ENCODE measurements around the gene TLR5.

Gene TLR5

DNA sequence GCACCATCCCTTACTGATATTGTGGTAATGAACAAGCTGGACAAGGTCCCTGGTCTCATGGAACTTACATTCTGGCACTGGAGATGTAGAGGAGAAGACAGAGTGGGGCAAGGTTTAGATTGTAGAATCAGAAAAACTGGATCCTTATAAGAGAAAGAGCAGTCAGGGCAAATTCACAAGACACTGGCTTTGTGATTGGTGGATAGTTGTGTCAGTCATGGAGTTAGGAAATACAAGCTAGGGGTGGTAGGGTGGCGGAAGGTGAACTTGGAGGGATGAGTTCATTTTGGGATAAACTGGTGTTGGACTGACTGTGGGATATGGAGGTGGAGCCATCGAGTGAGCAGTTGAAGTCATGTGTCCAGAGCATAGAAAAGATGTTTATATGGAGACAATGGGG lies 3.7 kb upstream of the TLR5 start:
- DNase-seq = no peak

DNA sequence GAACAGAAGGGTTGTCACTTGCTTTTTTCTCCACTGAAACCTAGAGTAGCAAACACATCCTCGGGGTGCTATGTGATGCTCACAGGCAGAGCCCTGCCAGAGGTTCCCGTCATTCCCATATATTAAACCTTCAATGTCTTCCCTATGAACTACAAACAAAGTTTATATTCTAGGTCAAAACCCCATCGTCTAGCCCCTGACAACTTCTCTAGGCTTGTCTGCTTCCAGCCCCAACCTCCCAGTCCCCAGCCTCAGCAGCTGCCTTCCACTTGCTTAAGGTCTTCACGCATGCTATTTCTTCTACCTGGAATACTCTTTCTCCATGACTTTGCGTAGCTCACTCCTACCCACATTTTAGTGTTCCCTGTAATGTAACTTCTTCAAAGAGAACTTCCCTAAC lies 1.9 kb upstream of the TLR5 start:
- no peak for DNase-seq

DNA sequence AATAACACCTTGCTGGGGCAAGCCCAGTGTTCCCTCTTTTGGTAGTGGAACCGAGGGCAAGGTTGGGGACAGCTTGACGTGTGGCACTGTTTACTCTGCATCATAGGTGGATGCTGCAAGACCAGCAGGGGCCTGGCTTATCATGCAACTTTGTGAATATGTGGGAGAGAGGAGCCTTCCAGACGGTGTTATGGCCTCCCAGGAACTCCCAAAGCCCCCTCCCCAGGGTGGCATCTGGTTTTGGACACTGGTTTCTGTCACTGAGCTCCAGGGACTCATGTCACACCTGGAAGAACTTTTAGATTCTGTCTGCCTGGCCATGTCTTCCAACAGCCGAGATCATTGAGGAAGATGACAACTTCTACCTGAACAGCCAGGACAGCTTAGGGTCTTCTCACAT lies 1.4 kb upstream of the TLR5 start:
- DNase-seq = no peak

DNA sequence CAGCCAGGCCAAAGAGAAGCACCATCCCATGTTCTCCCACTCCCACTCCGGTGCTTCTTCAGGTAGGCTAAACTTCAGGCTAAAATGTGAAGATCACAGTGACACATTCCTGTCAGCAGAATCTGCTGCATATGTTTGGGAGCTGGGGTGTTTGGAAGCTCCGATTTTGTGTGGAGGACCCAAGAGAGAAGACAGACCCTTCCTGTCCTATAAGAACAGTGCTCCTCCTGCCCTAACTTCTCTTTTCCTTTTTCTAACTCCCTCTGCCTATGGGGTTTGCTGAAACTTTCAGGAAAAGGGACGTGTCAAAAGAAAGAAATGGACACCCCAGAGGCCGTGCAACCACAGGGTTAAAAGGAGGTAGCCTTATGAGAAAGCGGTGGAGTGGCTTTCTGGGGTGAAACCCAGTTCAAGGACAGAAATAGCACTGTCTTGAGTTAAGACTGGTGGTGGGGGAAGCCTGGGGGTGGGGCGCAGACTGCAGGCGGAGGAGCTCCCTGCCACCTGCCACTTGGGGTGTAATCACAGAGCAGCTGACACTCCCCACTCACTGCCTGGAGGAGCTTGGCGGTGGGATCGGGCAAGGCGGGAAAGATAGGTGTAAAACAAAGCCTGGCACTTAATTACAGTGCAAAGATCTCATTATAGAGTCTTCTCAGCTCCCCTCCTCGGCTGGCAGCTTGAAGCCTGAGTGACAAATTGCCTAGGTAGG lies 645 bp upstream of the TLR5 start:
- DNase-seq = no peak

DNA sequence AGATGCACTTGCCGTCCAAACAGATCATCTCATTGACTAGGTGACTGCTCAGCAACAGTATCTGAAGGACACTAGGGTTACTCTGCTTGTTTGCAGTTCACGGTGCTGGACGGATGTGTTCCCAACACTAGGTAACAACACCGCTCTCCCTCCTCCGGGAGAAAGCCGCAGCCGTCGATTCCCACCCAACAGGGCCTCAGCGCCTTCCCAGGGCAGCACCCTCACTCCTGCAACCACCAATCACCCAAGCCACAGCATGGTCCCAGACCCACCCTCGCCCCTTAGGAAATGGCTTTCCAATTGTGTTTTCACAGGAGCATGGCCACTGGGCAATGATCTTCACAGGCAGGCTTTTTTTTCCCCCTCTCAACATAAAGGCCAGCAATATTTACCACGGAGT lies 779 bp downstream of the TLR5 start:
- no peak for DNase-seq

DNA sequence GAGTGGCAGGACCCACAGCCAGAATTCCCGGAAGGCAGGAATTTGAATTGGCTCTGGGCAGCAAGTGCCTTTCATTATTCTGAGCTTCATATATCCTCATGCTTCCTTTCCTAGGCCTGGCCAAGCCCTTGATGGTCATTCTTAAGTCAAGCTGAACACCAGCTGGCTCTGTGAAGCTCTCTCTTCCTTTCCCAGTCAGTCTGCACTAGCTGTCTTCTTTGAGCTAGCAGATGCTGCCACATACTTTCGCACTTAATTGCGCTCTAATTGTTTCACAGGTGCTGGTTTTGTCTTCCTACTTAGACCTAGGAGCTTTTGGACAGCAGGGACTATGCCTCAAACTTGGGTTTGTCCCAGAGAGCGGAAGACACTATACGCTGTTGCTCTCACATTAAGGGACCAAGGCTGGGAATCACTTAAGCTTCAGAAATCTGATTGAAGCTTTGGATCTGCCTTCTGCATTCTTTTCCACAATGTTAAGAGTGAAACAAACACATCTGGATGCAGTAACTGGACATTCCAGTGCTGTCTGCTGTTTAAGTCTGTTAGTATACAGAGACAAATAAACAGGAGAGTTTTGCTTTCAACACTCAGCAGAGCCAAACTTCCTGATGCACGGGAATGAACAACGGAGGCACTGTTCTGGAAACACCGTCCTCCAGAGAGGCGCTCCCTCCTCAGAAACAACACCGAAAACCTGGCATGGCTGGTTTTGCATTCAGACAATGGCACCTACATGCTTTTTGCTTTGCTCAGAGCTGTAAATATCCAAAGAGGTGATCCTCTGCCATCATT lies 2.2 kb downstream of the TLR5 start:
- DNase-seq = no peak

DNA sequence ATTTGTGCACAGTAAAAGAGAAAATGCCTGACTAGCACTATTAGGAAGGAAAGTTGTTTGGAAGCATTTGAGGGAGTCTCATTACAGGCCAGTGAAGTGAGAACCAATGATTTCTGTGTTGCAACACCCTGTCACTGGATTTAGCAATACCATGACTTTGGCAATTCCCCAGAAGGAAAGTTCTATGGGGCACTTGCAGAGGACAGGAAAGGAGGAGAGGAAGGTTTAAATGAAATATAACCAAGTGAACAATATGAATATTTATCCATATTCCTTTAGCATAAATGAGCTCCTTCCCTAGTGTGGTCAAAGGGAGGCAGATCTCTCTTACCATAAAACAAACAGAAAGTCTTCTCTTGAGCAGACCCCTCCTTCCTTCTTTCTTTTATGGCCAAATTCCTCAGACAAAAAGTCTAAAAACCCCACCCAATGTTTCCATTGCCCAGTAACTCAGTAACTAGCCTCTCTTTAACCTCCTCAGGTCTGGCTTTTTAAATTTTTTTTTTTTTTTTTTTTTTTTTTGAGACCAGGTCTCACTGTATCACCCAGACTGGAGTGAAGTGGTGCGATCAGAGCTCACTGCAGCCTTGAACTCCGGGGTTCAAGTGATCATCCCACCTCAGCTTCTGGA lies 5.5 kb downstream of the TLR5 start:
- no peak for DNase-seq

DNA sequence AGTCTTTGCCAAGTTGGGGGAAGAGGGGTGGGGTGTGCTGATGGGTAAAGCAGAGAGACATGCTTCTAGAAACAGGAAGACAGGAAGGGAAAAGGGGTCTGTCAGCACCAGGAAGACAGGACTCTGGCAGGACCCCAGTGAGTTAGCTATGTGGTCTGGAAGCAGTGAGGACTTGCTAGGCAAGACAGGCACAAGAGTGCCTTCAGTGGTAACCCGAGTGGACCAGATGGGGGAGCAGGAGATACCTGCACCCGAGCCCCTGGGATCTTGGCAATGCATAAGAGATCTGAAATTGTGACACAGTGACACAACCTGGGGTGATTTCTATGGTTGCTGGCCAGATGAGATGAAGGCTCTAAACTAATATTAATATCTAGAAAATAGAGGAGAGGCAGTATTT lies 7.0 kb downstream of the TLR5 start:
- no peak for DNase-seq

DNA sequence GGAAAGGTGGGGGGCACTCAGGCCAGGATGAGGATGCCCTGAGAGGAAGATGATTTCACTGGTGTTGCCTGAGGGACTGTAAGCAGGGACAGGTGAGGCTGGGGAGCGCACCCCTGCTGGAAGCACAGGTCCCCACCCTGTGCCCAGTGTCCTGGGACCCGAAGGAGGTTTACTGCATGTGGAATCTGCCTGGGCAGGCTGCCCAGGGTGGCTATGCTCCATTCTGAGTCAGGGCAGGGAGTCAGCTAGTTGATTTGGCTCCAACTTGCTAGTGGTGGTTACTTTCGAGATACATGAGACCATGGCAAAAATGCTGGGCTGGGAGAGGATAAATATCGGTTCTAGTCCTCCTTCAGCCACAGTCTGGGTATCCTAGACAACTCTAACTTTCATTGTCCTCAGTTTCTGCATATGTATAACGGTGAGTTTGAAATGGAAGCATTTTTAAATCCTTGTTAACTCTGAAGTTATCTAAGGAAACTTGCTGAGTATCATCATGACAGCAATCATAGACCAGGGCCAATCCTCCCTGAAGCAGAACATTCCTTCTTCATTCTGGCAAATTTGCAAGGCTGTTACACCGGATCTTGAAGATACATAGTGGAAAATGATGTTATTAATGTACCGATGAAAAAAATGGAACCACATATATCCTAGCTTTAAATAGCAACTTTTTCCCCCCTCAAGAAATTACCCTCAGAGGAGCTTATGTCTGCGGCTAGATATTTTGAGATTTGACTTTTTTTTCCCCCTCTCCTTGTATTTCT lies 7.7 kb downstream of the TLR5 start:
- DNase-seq = no peak

DNA sequence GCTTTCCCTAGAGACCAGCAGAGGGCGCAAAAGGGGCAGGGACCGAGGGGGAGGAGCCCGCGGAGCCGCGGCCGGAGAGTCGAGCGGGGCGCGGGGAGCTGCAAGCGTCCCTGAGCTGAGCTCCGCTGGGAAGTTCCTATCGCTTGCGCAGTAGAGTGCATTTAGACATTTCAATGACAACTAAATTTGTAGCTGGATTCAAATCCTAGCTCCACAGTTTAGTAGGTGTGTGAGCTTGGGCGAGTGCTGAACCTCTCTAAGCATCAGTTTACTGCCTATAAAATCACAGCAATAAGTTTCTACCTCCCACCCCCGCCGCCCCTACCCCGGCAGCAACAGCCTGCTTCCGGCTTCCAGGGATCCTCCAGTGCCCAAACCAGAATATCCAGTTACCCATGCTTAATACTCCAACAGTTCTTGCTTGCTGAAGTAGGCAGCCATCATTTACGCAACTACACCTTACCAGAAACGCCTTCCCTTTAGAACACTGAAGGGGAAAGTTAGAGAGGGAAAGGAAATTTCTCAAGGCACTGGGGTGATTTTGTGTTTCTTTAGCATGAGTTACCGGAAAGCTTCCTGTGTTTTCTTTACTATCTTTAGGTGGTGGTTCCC lies 9.1 kb downstream of the TLR5 start:
- peak; percentile 46 to 58 for DNase-seq

DNA sequence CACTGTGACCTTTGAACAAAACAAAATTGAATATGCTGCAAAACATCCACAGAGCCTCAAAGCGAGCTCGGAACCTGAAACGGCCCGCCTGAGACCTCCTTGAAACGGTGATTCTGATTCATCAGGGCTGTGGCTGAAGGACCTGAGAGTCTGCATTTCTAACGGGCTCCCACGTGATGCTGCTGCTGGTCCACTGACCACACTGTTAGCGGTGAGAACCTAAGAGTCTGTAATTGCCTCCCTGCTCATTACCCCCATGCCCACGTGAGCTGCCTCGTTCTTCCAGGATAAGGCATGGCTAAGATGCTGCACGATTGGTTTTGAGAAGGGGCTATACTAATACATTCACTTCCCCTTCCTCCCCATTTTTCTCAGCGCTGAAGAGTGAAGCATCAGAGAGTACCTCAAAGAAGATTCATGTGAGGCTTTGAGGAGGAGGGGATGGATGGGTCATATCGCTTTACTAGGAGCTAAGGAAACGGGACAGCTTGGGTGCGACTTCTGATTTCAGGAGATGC lies 9.7 kb downstream of the TLR5 start:
- no peak for DNase-seq

DNA sequence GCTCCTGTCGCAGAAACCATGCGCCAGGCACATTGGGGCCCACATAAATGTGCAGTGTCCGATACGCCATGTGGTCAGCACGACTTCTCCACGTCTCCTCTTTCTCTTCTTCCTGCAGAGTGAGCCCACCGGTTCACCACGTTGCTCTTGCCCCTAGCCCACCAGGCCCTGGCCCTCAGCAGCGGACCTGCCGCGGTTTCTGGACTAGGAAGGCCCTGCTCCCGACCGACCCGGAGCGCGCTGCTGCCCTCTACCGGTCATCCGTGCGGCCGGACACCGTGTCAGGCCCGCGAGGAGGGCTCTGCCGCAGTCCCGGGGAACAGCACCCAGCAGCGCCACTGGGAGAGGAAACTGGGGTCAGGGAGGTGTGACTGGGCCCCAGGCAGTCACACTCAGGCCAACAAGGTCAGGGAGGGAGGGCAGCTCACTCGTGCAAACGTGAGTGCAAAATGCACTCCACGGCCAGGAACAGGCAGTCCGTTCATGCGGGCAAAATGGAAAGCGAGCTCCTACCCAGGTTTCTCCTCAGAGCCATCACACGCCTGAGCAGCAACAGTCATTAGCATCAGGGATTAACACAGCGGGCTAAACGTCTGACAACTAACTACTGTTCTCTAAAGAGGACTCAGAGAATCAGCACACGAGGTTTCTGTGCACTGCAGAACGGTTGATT lies 13.7 kb downstream of the TLR5 start:
- DNase-seq = peak in 1 of 2 donors; percentile 23

DNA sequence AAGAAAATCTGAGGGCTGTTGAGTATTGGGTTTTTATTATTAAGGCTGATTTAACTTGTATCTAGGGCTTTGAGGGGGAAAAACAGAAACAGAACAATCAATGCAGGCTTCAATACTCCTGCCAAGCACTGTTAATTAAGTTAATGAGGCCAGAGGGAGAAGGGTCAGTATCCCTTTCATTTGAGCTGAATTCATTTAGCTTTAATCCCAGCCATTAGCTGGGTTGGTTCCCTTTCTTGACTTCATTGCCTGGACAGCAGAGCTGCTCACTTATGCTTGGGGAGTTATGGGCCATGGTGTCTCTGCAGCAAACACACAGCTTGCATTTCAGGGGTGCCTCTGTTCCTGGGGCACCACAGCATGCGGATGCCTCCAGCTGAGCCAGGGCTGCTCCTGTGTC lies 16.3 kb downstream of the TLR5 start:
- DNase-seq = no peak

DNA sequence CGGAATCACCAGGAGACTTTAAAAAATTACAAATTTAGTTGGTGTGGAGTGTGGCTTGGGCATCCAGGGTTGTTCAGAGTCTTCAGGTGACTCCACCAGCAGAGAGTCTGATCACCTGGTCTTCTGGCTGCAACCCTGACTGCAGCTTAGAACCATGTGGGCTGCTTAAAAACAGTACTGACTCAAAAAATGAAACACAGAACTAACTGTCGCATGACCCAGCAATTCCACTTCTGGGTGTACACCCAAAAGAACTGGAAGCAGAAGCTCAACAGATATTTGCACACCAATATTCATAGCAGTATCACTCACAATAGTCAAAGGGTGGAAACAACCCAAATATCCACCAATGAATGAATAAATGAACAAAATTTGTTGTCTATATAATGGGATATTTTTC lies 17.3 kb downstream of the TLR5 start:
- DNase-seq = no peak

DNA sequence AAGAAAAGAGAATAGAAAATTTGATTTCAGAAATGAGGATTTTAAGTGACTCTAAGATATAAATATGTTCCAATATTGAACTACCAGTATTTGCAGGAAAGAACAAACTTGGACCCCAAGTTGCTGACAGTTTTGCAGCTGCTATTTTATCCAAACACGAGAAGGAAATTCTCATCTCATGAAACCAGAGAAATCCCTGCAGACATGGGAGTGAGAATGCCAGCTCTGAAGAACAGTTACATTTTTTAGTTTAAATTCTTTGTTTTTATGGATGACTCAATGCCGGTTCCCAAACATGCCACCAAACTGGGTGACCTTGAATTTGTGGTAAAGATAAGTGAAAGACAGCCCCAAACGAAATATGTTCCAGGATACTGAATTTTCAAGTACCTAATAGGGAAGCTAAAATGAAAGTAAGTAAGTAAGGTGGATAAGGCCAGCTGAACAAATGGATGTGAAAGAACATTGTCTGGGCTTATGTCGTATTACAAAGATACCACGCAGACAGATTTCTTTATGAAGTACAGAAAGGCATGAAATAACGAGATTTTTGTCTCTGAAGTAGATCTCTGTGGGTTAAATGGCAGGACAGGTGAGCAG lies 19.9 kb downstream of the TLR5 start:
- DNase-seq = no peak

DNA sequence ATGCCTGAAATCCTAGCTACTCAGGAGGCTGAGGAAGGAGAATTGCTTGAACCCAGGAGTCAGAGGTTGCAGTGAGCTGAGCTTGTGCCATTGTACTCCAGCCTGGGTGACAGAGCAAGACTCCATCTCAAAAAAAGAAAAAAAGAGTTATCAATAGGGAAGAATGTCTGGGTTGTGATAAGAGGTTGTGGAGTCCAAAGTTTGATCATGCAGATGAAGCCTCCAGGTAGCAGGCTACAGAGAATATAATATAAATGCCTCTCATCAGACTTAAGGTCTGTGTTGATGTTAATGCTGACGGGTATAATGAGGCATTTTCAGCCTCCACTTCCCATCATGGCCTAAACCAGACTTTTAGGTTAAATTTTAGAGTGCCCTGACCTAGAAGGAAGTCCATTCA lies 24.6 kb downstream of the TLR5 start:
- DNase-seq = no peak

DNA sequence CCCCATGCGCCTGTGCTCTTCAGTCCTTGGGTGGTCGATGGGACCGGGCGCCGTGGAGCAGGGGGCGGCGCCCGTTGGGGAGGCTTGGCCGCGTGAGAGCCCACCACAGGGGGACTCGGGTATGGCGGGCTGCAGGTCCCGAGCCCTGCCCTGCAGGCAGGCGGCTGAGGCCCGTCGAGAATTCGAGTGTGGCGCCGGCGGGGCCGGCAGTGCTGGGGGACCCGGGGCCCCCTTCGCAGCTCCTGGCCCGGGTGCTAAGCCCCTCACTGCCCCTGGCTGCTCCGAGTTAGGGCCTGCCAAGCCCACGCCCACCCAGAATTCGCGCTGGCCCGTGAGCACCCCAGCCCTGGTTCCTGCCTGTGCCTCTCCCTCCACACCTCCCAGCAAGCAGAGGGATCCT lies 26.1 kb downstream of the TLR5 start:
- DNase-seq = no peak

DNA sequence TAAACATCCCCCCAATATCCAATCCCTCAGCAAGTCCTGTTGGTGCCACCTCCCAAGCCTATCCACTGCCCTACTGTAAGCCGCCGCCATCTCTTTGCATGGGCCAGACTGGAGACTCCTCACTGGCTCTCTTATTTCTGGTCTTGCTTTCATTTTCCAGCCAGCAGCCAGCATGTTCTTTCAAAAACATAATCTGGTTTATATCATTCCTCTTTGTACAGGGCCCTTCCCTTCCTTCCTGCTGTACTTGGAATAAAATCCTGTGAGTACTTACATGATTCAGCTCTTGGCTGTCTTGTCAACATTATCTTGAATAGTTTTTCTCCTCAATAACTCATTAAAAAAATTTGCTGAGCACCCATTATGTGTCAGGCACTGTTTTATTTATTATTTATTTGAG lies 28.2 kb downstream of the TLR5 start:
- no peak for DNase-seq

DNA sequence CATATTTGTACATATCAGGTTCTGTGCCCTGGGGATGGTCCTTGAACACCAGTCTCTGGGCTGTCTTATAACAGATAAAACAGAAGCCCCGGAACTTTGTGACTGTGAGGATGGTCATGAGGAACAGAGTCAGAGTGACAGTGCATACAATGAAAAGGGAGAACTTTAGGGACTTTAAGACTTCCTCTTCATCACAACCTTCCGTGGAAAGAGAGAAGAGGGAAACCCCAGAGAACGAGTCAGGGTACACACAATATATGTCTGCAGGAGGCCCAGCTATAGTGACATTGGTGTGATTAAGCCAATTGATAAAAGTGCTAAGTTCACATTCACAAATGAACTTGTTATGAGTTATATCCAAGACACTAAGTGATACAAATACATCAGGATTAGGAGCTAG lies 32.1 kb downstream of the TLR5 start:
- DNase-seq = no peak

DNA sequence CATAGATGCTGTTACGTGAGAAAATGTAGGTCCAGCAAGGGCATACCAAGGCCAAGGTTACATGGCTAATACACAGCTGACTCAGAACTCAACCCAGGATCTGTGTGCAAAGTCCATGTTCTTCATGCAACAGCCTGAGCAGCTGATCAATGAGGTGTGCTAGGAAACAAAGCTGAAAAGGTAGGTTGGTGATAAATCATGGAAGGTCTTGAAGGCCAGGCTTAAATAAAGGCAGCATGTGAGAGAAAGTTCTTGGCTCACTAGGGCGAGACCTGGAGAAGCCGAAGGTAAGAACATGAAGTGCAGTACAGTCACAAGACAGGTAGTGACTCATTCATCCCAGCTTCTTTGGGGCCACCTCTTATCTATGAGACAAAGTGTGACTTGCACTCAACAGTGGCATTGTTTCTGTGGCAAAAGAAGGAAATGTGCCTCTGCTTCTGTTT lies 33.4 kb downstream of the TLR5 start:
- no peak for DNase-seq

DNA sequence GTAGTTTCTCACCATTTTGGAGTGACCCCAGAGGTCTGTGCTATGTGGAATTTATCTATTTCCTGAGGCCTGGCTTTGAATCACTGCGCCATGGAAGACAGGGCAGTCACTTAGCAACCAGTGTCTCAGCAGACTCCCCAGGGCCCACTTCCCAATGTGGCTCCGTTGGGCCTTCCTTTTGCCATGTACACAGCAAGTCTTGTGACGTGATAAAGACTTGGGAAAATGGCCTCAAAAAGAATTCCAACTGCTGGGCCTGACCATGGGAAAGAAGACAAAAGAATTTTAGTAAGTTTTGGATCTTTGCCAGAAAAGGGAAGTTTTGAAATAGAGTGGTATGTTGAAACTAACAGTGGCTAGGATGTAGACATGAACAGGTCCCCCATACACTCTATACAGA lies 36.2 kb downstream of the TLR5 start:
- no peak for DNase-seq

DNA sequence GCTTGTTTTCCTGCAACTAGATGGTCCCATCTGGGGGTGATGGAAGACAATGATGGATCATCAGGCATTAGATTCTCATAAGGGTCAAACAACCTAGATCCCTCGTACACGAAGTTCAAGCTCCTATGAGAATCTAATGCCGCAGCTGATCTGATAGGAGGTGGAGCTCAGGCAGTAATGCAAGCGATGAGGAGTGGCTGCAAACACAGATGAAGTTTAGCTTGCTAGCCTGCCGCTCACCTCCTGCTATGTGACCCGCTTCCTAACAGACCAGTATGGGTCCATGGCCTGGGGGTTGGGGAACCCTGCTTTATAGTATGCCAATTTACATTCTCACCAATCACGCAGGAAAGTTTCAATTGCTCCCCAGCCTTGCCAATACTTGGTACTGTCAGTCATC lies 37.5 kb downstream of the TLR5 start:
- DNase-seq = no peak

Measured in bone marrow (tissue), 2 donors.